HG03354 (cell line): ENCODE data around the gene ACOT7.

Experiments
- ATAC-seq: cut with Tn5 transposase; IDR thresholded peaks from one replicate; pipeline ENCODE4 v1.9.1; 2021; ENCODE audit warnings: mild to moderate bottlenecking; ENCODE audit not compliant: unreplicated experiment, poor library complexity, severe bottlenecking

ACOT7 gene

GRCh38 chr1:6349254-6349943, 44.2 kb downstream of the ACOT7 start:
- no peak for ATAC-seq

GRCh38 chr1:6348511-6349191, 44.9 kb downstream of the ACOT7 start:
- no peak for ATAC-seq

GRCh38 chr1:6347641-6348487, 45.7 kb downstream of the ACOT7 start:
- ATAC-seq, result no peak

DNA sequence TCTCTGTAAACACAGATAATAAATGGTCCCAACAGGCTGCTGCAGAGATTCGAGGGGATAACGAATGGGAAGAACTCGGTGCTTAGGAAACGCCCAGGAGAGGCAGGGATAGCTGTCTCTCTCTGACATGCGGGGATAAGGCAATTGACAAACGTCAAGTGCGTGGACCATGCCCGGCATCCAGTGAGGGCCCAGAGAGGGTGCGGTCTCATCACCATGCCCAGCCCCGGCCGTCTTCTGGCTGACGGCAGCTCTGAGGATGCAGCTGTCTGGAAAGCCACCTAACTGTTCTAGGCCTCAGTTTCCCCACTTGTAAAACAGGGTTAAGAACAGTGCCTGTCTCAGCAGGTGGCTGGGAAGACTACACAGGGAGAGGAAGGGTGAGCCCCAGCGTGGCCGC, 48.1 kb downstream of the ACOT7 start:
- ATAC-seq, result no peak

DNA sequence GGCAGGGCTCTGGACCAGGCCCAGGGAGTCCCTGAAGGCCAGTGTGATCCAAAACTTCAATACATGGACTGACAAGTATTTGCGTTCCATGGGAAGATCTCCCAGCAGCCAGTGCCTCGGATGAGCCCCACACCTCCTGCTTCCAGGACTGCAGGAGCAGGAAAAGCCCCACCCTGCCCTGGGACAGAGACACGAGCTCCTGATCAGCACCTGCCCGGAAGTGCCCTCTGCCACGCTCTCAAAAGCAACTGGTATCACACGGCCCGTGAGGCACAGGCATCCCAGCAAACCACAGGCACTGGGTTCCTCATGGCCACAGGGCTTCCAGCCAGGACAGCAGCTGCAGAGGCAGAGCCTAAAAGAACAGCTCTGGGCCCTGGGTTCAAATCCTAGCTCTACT, 48.6 kb downstream of the ACOT7 start:
- no peak for ATAC-seq

DNA sequence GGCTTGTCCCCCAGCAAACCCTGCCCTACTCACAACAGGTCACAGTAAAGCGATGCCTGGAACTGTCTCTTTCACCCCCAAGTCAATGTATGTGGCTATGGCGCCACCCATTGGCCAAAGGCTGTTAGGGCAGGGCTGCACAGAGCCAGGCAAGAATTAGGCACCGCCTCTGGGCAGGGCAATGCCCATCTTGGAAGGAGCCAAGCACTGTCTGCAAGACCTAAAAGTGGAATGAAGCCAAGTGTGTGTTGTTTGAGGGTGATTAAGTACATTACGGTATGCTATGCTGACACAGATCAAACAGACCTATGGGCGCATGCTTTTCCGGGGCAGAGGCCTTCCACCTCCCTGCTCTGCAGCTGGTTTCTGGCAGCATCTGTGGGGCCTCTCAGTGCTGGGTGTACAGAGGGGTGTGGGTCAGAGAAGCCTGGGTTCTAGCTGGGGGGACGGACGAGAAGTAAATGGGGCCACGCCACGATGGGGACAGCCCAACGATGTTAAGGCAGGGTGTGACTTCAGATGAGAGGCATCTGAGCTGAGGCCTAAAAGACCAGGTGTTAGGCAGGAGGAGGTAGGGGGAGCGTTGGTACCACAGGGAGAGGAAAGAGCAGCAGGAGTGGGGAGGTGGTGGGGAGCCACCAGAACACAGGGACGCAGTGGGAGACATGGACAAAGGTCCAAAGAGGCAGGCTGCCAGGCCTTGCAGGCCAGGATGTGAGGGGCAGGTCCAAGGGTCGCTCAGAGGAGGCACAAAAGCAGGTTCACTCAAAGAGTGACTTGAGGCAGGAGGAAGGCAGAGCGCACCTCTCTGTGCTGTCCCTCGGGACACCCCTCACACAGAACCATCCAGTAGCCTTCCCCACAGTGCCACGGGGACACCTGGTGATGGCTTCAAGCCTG, 49.8 kb downstream of the ACOT7 start:
- no peak for ATAC-seq

DNA sequence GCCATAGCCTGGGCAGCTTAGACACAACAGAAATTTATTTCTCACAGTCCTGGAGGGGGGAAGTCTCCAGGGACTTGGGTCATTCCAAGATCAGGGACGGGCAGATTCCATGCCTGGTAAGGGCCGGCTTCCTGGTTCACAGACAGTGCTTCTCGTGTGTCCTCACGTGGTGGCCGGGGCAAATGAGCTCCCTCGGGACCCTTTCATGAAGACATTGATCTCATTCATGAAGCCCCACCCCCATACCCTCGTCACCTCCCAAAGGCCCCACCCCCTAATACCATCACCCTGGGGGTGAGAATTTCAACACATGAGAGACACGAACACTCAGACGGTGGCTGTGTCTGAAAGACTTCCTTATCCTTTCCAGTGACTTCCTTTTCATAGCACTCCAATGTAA, 51.5 kb downstream of the ACOT7 start:
- ATAC-seq, result no peak

DNA sequence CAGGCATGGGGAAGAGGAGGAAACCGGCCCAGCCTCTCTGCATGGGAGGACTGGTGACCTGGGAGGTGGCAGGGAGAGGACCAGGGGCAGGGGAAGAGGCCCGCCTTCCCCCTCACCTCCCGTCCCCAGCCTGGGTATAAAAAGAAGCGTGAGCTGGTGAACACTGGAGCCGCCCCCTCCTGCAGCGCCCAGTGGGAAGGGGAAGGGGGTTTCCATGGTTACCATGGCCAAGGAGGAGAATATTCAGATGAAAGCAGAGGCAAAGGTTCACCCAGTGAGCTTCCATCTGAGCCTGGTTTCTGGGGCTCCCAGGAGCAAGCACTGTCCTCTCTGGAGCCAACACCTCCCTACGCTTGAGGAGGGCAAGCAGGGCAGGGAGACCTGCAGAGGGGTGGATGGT, 54.9 kb downstream of the ACOT7 start:
- ATAC-seq, result no peak

DNA sequence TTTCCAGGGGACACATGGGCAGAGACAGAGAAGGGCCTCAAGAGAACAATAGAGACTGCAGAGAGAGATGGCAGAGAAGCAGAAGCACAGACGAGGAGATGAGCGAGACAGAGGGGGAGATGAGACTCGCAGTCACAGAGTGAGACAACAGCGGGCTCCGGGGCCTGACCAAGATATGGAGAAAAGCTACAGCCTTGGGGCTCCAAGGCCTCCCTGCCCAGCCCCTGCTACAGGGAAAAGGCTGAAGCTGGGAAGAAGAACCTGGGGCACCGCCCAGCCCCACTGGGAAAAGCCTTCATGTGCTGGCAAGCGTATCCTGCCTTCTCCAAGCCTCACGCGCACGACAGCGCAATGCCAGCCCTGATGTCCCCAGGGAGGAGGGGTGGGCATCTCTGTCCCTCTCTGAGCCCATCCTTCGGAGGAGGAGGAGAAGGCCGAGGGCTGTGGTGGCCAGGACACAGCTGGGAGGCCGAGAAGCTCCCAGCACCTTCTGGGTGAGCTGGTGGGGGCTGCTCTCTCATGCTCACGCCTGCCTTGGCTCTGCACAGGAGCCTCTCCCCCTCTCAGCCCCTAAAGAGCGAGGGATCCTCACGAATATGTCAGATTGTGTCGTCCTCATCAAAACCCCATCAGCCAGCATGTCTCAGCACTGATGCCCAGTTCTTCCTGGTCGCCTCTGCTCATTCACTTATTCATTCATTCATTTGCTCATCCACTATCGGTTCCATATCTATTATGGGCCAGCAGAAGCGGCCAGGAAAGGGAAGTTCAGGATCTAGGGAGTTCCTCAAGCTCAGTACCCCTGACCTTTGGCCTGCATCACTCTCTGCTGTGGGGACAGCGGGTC, 56.6 kb downstream of the ACOT7 start:
- ATAC-seq, result no peak

- ATAC-seq, result no peak
These were observed 59.1 kb downstream of the ACOT7 start for GRCh38 chr1:6334261-6334993.

- no peak for ATAC-seq
These were observed 60.7 kb downstream of the ACOT7 start for GRCh38 chr1:6332821-6333220.

DNA sequence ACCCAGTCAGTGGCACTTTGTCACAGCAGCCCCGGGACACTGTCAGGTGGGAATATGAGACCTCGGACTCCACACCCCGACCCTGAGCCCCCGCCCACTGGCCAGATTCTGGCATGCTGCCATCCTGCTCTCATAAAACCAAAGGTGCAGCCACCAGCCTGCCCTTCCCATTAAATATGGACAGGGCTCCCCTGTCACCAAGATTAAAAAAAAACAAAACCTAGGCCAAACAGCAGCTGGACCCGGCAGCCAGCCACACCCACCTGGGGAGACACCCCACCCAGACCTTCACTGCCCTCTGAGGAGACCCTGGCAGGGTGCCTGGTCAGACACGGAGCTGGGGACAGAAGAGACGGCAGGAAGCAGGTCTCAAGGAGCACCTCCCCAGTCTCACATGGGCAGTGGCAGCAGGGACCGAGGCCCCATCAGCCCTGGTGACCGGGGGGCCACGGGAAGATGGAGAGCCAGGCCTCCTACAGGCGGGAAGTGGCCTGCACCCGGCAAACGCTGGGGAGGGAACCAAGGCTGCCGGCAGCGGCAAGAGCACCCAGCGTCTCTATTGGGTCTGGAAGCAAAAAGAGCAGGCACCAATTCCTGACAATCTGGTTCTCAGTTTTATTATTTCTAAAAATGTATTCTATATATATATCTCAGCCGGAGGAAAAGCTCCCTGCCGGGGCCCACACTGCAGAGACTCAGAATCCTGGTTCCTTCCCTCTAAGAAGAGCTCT, 61.9 kb downstream of the ACOT7 start:
- ATAC-seq, result no peak

DNA sequence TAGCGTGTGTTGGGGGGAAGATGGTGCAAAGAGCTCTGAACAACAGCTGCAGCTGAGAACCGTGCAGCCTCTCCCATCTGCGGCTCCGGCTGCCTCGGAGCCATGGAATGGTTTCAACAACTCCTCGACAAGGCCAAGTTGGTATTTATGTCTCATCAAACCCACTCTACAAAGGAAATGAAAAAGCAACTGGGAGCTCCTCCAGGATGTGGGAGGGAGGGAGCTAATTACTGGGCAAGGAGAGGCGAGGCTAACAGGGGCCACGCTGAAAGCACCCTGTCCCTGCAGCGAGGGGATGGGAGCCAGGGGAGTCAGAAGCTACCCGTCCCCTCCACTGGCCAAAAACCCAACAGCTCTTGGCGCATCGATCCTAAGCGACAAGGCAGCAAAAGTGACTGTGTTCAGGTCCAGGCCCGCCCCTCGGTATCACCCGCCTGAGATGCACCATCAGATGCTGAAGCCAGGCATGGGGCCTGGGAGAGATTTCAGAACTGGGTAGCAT, 63.1 kb downstream of the ACOT7 start:
- ATAC-seq, result no peak

GRCh38 chr1:6329851-6330250, 63.7 kb downstream of the ACOT7 start:
- ATAC-seq, result no peak

GRCh38 chr1:6329396-6329795, 64.2 kb downstream of the ACOT7 start:
- ATAC-seq, result no peak

DNA sequence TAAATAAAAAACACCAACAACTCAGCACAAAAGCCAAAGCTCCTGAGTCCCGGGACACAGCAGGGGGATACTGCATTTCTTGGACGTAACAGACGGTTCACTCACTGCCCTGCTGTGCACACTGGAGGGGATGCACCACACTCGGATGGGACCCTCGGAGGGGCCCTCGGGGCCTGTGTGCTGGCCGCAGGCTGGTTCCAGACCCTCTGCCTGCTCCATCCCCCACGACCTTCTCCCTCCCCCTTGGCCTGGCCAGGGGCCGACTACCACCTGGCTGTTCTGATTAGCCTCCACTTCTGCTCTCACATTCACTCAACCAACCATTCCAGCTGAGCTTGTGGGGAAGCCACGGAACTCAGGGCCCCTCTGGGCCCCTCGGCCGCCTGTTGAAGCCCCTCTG, 64.9 kb downstream of the ACOT7 start:
- ATAC-seq, result no peak

- ATAC-seq, result no peak
These were observed 65.5 kb downstream of the ACOT7 start for GRCh38 chr1:6328091-6328490.
